ENCODE data around the gene ACOT6.
A peak's percentile ranks its signal among the peaks of the same experiment; 100 is the strongest.
"Not testable (repeated sequence)": the region's sequence is repeated elsewhere in the genome, so short reads cannot be mapped to it uniquely, and the experiment has no call there.

Gene ACOT6

GRCh38 chr14:73612339-73613045 lies at the start of gene ACOT6:
Gene ACOT6 (plus strand): TSS chr14:73612517. CDS start chr14:73612572, 55 bp downstream.
- DNase-seq (ENCODE audit: low read depth in 2 of 2), result peak; percentile 39 to 52

GRCh38 chr14:73562696-73563095 lies 49.6 kb upstream of the ACOT6 start:
- not testable (repeated sequence) for DNase-seq (ENCODE audit: low read depth in 2 of 2)

GRCh38 chr14:73566431-73566830 lies 45.9 kb upstream of the ACOT6 start:
- not testable (repeated sequence) for DNase-seq (ENCODE audit: low read depth in 2 of 2)

- DNase-seq (ENCODE audit: low read depth in 2 of 2), result not testable (repeated sequence)
Measured at GRCh38 chr14:73566935-73567334, 45.4 kb upstream of the ACOT6 start.

GRCh38 chr14:73567358-73567757 lies 45.0 kb upstream of the ACOT6 start:
- DNase-seq (ENCODE audit: low read depth in 2 of 2), result no peak

GRCh38 chr14:73567951-73568885 lies 44.1 kb upstream of the ACOT6 start:
- no peak for DNase-seq (ENCODE audit: low read depth in 2 of 2)

- not testable (repeated sequence) for DNase-seq (ENCODE audit: low read depth in 2 of 2)
Measured at GRCh38 chr14:73568886-73569184, 43.5 kb upstream of the ACOT6 start.

- peak; percentile 81 to 86 for DNase-seq (ENCODE audit: low read depth in 2 of 2)
Measured at GRCh38 chr14:73569185-73569958, 42.9 kb upstream of the ACOT6 start, which contains the start of gene ACOT2. Gene ACOT2 (plus strand): TSS chr14:73569213. CDS start chr14:73569241, 28 bp downstream.

- peak; percentile 38 to 62 for DNase-seq (ENCODE audit: low read depth in 2 of 2)
Measured at GRCh38 chr14:73570913-73571312, 41.4 kb upstream of the ACOT6 start.

- not testable (repeated sequence) for DNase-seq (ENCODE audit: low read depth in 2 of 2)
Measured at GRCh38 chr14:73573034-73573433, 39.3 kb upstream of the ACOT6 start.

- not testable (repeated sequence) for DNase-seq (ENCODE audit: low read depth in 2 of 2)
Measured at GRCh38 chr14:73573740-73574139, 38.6 kb upstream of the ACOT6 start.

GRCh38 chr14:73574251-73574650 lies 38.1 kb upstream of the ACOT6 start:
- not testable (repeated sequence) for DNase-seq (ENCODE audit: low read depth in 2 of 2)

GRCh38 chr14:73576391-73576790 lies 35.9 kb upstream of the ACOT6 start:
- no peak for DNase-seq (ENCODE audit: low read depth in 2 of 2)

- DNase-seq (ENCODE audit: low read depth in 2 of 2), result not testable (repeated sequence)
Measured at GRCh38 chr14:73577214-73577613, 35.1 kb upstream of the ACOT6 start.

GRCh38 chr14:73582102-73582979 lies 30.0 kb upstream of the ACOT6 start:
- DNase-seq (ENCODE audit: low read depth in 2 of 2), result not testable (repeated sequence)

GRCh38 chr14:73588695-73589094 lies 23.6 kb upstream of the ACOT6 start:
- no peak for DNase-seq (ENCODE audit: low read depth in 2 of 2)

GRCh38 chr14:73589116-73589515 lies 23.2 kb upstream of the ACOT6 start:
- DNase-seq (ENCODE audit: low read depth in 2 of 2), result no peak

GRCh38 chr14:73590673-73591004 lies 21.7 kb upstream of the ACOT6 start:
- not testable (repeated sequence) for DNase-seq (ENCODE audit: low read depth in 2 of 2)

- peak; percentile 43 to 47 for DNase-seq (ENCODE audit: low read depth in 2 of 2)
Measured at GRCh38 chr14:73591690-73592449, 20.4 kb upstream of the ACOT6 start, which contains the start of gene ACOT4. Gene ACOT4 (plus strand): TSS chr14:73591873. CDS start chr14:73591960, 87 bp downstream.

- DNase-seq (ENCODE audit: low read depth in 2 of 2), result no peak
Measured at GRCh38 chr14:73594491-73594890, 17.8 kb upstream of the ACOT6 start.
